ENCODE data around the gene SLC10A6.

SLC10A6 gene

GRCh38 chr4:86893136-86893535 is 44.0 kb upstream of the SLC10A6 start:
- no peak for TF ChIP-seq CTCF (IDR thresholded peaks at IDR 0.05; ENCODE audit: control insufficient read depth, insufficient read depth, low read depth, low read length, missing control alignments)
- no peak for DNase-seq (ENCODE audit: low read depth)

GRCh38 chr4:86892636-86892960 is 43.4 kb upstream of the SLC10A6 start:
- no peak for DNase-seq (ENCODE audit: low read depth)
- H3K4me3 ChIP-seq (ENCODE audit: control insufficient read depth, low read depth, low read length) = peak overlapping the region; percentile 88
- TF ChIP-seq CTCF (IDR thresholded peaks at IDR 0.05; ENCODE audit: control insufficient read depth, insufficient read depth, low read depth, low read length, missing control alignments) = no peak

More at GRCh38 chr4:86893136-86893535, 44.0 kb upstream of the SLC10A6 start:
- H3K4me3 ChIP-seq (ENCODE audit: control insufficient read depth, low read depth, low read length) = no peak overlapping the region

GRCh38 chr4:86891762-86892635 is 42.8 kb upstream of the SLC10A6 start, which contains the start of gene C4orf36:
C4orf36 (minus strand) TSS chr4:86892422; CDS start chr4:86891520, 902 bp downstream.
- no peak for TF ChIP-seq CTCF (IDR thresholded peaks at IDR 0.05; ENCODE audit: control insufficient read depth, insufficient read depth, low read depth, low read length, missing control alignments)
- H3K4me3 ChIP-seq (ENCODE audit: control insufficient read depth, low read depth, low read length) = peak within 1 kb of the TSS; percentile 88
- no peak for DNase-seq (ENCODE audit: low read depth)

GRCh38 chr4:86890790-86891189 is 41.6 kb upstream of the SLC10A6 start:
- no peak for TF ChIP-seq CTCF (IDR thresholded peaks at IDR 0.05; ENCODE audit: control insufficient read depth, insufficient read depth, low read depth, low read length, missing control alignments)
- no peak for DNase-seq (ENCODE audit: low read depth)
- no peak overlapping the region for H3K4me3 ChIP-seq (ENCODE audit: control insufficient read depth, low read depth, low read length)

GRCh38 chr4:86879641-86880040 is 30.5 kb upstream of the SLC10A6 start:
- no peak for TF ChIP-seq CTCF (IDR thresholded peaks at IDR 0.05; ENCODE audit: control insufficient read depth, insufficient read depth, low read depth, low read length, missing control alignments)

GRCh38 chr4:86878640-86879039 is 29.5 kb upstream of the SLC10A6 start:
- no peak overlapping the region for H3K4me3 ChIP-seq (ENCODE audit: control insufficient read depth, low read depth, low read length)
- TF ChIP-seq CTCF (IDR thresholded peaks at IDR 0.05; ENCODE audit: control insufficient read depth, insufficient read depth, low read depth, low read length, missing control alignments) = no peak
- DNase-seq (ENCODE audit: low read depth) = no peak

More at GRCh38 chr4:86879641-86880040, 30.5 kb upstream of the SLC10A6 start:
- no peak for DNase-seq (ENCODE audit: low read depth)
- H3K4me3 ChIP-seq (ENCODE audit: control insufficient read depth, low read depth, low read length) = no peak overlapping the region

Data from AG09309 (cell line).